ENCODE data around the gene TNPO2.

Gene TNPO2

DNA sequence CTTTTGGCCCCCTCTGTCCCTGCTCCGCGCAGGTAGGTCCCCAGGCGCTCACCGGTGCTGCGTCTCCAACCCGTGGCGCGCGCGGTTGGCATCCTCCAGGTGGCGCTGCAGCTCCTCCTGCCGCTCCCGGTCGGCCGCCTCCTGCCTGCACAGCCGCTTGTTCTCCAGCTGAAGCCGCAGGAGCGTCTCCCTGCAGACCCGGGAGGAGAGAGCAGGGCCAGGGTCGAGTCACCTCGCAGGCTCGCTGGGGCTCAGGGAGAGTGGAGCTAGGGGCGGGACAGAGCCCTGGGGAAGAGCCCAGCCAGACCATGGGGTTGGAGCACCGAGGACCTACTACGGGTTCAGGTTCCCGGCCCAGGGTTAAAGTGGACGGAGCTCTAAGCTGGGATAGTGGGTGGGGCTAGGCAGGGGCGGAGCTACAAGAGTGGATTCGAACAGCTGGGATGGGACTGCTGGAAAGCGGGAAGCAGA, 42.4 kb upstream of the TNPO2 start:
- in situ Hi-C loops (cut with HindIII; ENCODE audit: low sequenced_read_pairs) = no loop called here
- peak; percentile 82 for DNase-seq (ENCODE audit: low read depth, low spot score)
- peak overlapping the region; percentile 44 for H3K4me3 ChIP-seq (ENCODE audit: low read depth, low read length)
- TF ChIP-seq, protein P1, sequence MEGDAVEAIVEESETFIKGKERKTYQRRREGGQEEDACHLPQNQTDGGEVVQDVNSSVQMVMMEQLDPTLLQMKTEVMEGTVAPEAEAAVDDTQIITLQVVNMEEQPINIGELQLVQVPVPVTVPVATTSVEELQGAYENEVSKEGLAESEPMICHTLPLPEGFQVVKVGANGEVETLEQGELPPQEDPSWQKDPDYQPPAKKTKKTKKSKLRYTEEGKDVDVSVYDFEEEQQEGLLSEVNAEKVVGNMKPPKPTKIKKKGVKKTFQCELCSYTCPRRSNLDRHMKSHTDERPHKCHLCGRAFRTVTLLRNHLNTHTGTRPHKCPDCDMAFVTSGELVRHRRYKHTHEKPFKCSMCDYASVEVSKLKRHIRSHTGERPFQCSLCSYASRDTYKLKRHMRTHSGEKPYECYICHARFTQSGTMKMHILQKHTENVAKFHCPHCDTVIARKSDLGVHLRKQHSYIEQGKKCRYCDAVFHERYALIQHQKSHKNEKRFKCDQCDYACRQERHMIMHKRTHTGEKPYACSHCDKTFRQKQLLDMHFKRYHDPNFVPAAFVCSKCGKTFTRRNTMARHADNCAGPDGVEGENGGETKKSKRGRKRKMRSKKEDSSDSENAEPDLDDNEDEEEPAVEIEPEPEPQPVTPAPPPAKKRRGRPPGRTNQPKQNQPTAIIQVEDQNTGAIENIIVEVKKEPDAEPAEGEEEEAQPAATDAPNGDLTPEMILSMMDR (IDR thresholded peaks at IDR 0.05; ENCODE audit: low read depth, low read length) = peak; percentile 82

DNA sequence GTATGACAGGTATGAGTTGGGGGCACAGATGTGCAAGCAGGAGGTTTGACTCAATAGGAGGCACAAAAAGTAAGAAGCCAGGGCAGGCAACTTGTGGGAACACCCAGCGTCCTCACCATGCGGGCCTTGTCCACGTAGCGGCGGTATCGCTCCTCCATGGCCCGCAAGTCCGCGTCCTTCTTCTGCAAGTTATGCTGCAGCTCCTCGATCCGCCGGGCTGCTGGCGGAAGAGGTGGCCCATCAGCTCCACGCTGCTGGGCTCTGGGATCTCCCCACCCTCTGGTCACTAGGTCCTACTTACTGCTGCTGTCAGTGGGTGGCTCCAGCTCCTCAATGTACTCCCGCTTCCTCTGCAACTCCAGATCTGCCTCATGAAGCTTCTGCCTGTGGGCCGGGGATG, 41.0 kb upstream of the TNPO2 start:
- TF ChIP-seq, protein P1 (IDR thresholded peaks at IDR 0.05; ENCODE audit: low read depth, low read length) = no peak
- H3K4me3 ChIP-seq (ENCODE audit: low read depth, low read length) = no peak overlapping the region
- no peak for DNase-seq (ENCODE audit: low read depth, low spot score)
- in situ Hi-C loops (cut with HindIII; ENCODE audit: low sequenced_read_pairs) = no loop called here

DNA sequence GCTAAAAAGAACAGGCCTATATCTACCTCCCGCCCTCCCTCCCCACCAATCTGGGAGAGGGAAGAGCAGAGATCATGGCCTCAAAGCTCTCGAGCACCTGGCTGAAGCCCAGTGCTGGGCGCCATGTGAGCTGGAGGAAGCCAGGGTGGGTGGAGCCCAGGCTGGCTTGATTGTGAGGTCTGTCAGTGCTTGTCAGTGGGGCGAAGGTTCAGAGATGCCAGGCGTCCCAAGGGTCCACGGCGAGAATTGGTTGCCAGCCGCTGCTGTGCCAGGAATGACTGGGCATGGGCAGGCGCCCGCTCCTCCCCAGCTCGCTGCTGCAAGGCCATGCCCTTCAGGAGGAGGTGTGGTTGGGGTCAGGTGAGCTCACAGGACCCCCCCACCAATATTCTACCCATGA, 39.4 kb upstream of the TNPO2 start:
- in situ Hi-C loops (cut with HindIII; ENCODE audit: low sequenced_read_pairs) = no loop called here
- no peak for DNase-seq (ENCODE audit: low read depth, low spot score)
- TF ChIP-seq, protein P1 (IDR thresholded peaks at IDR 0.05; ENCODE audit: low read depth, low read length) = no peak
- H3K4me3 ChIP-seq (ENCODE audit: low read depth, low read length) = no peak overlapping the region

DNA sequence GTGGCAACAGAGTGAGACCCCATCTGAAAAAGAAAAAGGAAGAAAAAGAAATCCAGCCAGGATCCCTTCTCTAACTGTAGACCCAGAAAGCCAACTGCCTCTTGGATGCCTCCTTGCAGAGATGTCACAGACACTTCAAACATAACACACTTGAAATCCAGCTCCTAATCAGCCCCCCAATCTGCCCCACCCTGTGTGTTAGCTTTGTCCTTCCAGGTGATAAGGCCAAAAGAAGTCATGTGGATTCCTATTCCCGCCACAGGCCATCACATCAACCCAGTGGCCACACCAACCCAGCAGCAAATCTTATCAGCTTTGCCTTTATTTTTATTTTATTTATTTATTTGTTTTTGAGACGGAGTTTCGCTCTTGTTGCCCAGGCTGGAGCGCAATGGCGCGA, 36.0 kb upstream of the TNPO2 start:
- in situ Hi-C loops (cut with HindIII; ENCODE audit: low sequenced_read_pairs) = no loop called here
- no peak for DNase-seq (ENCODE audit: low read depth, low spot score)
- TF ChIP-seq, protein P1 (IDR thresholded peaks at IDR 0.05; ENCODE audit: low read depth, low read length) = no peak
- H3K4me3 ChIP-seq (ENCODE audit: low read depth, low read length) = no peak overlapping the region

DNA sequence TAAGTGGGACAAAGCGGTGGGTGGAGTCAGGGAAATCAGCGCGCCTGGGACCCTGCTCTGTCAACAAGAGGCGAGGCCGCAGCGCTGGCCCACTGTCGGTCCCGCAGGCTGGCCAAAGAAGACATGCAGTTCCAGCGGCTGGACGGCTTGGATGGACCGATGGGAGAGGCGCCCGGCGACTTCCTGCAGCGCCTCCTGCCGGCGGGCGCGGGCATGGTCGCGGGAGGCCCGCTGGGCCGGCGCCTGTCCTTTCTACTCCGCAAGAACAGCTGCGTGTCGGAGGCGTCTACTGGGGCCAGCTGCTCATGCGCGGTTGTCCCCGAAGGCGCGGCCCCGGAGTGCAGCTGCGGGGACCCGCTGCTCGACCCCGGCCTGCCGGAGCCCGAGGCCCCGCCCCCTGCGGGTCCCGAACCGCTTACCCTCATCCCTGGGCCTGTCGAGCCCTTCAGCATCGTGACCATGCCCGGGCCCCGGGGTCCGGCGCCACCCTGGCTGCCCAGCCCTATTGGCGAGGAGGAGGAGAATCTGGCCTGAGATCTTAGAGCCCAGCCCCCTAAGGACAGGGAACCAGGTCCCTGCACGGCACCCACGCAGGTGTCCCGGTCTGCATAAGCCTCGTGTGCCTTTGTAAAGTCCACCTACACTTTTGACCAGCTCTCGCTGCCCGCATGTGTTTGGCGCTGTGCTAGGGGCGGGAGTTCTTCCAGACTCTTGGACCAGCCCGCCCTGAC, 34.0 kb upstream of the TNPO2 start:
- peak overlapping the region; percentile 17 for H3K4me3 ChIP-seq (ENCODE audit: low read depth, low read length)
- in situ Hi-C loops (cut with HindIII; ENCODE audit: low sequenced_read_pairs) = no loop called here
- peak; percentile 72 for DNase-seq (ENCODE audit: low read depth, low spot score)
- TF ChIP-seq, protein P1 (IDR thresholded peaks at IDR 0.05; ENCODE audit: low read depth, low read length) = peak; percentile 85

DNA sequence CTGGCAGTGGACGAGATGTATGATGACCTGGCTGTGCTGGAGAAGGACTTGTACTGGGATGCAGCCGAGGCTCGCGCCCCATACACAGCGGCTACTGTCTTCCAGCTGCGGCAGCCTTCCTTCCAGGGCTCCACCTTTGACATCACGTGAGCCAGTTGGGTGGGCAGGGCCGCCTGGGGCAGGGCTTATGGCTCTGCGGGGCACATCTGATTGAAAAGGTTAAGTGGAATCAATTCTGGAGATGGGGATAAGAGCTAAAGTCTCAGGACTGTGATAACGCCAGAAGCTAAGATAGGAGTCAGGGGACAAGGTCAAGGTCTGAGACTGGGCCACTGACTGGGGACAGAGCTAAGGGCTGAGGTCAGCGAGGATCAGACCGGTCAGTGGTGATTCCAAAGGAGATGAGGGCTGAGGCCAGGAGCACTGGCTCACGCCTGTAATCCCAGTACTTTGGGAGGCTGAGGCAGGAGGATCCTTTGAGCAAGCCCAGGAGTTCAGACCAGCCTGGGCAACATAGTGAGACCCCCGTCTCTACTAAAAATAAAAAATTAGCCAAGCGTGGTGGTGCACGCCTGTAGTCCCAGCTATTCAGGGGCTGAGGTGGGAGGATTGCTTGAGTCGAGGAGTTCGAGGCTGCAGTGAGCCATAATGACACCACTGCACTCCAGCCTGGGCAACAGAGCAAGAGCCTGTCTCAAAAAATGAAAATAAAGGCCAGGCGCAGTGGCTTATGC, 32.6 kb upstream of the TNPO2 start:
- no peak for DNase-seq (ENCODE audit: low read depth, low spot score)
- no peak overlapping the region for H3K4me3 ChIP-seq (ENCODE audit: low read depth, low read length)
- in situ Hi-C loops (cut with HindIII; ENCODE audit: low sequenced_read_pairs) = no loop called here
- TF ChIP-seq, protein P1 (IDR thresholded peaks at IDR 0.05; ENCODE audit: low read depth, low read length) = no peak

Data from astrocyte of the spinal cord (primary cell).